Measurements from ENCODE around the gene TDRD10. TPM values are rescaled to one million over a fixed set of nuclear protein-coding genes. Genes with fewer than 3 reads are reported as not detected.

Gene TDRD10
- total and polyA plus RNA-seq, 4 experiments from 2014 or later = not detected

- intact Hi-C loops (cut with micrococcal nuclease) = loop anchor here (10.0 kb wide), 1 partner anchor 227 kb away; the partner anchor contains the start of genes AQP10 and ATP8B2
- Mint-ChIP-seq H3K27ac (peak overlapping the region in 1 of 7 donors; percentile 60), H3K9me3 (no peaks in the 10 kb centered on the region), H3K4me3 (no peak overlapping the region), H3K36me3 (peaks cover 66 to 77% of the 10 kb centered on the region in 2 donors), H3K4me1 (peaks cover 17 to 48% (median 27%) of the 10 kb centered on the region in 4 donors), H3K27me3 (no peaks in the 10 kb centered on the region)
- ChIA-PET CTCF (ENCODE audit: partially characterized antibody) (interaction anchor here (1.6 kb wide), 1 partner anchor 72 kb away, joined by 5 read pairs; no protein-coding TSS in a partner anchor), POLR2A (ENCODE audit: partially characterized antibody) (interaction anchor here (1.6 kb wide), 1 partner anchor 24 kb away, joined by 3 read pairs; no protein-coding TSS in a partner anchor)
- Histone ChIP-seq H3K27ac (ENCODE audit: low read depth, low read length) (no peak overlapping the region), H3K4me3 (ENCODE audit: low read length in 2 of 2) (no peak overlapping the region), H3K9me3 (ENCODE audit: control insufficient read depth in 1 of 2, low read length in 2 of 2) (no peaks in the 10 kb centered on the region), H3K27me3 (ENCODE audit: insufficient read depth, low read length) (no peaks in the 10 kb centered on the region), H3K36me3 (ENCODE audit: insufficient read depth, low read length) (peaks cover 78% of the 10 kb centered on the region), H3K4me1 (ENCODE audit: insufficient read depth, low read length) (peaks cover 26% of the 10 kb centered on the region)
- no peak for DNase-seq
These were observed 49.5 kb downstream of the TDRD10 start for GRCh38 chr1:154551474-154551873.

DNA sequence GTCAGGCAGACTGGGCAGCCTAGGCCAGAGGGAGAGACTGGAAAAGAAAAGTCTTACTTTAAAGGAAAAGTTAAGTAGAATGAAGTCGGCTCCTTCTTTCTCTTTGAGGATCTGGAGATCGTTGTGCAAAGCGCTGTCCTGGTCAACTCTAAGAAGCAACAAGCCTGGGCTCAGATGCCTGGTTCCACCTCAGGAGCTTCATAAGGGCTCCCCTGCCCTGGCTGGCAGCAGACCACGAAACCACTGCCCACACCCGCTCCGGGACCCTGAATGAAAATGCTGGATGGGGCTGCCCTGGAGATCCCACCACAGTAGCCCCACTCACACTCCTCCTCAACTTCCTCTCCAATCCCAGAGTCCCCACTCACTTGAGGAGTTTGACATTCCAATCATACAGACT is 50.0 kb downstream of the TDRD10 start:
- Histone ChIP-seq H3K4me3 (ENCODE audit: low read length in 2 of 2) (no peak overlapping the region), H3K4me1 (ENCODE audit: insufficient read depth, low read length) (peaks cover 32% of the 10 kb centered on the region), H3K27me3 (ENCODE audit: insufficient read depth, low read length) (no peaks in the 10 kb centered on the region), H3K9me3 (ENCODE audit: control insufficient read depth in 1 of 2, low read length in 2 of 2) (no peaks in the 10 kb centered on the region), H3K36me3 (ENCODE audit: insufficient read depth, low read length) (peaks cover 78% of the 10 kb centered on the region), H3K27ac (ENCODE audit: low read depth, low read length) (no peak overlapping the region)
- no peaks in the 10 kb centered on the region for H3K9me3 Mint-ChIP-seq
- DNase-seq = no peak
- ChIA-PET CTCF (ENCODE audit: partially characterized antibody) (interaction anchor here (1.6 kb wide), 1 partner anchor 72 kb away, joined by 5 read pairs; no protein-coding TSS in a partner anchor), POLR2A (ENCODE audit: partially characterized antibody) (interaction anchor here (1.6 kb wide), 1 partner anchor 23 kb away, joined by 3 read pairs; no protein-coding TSS in a partner anchor)
- H3K27ac Mint-ChIP-seq = no peak overlapping the region
- H3K4me3 Mint-ChIP-seq = no peak overlapping the region
- no peaks in the 10 kb centered on the region for H3K27me3 Mint-ChIP-seq
- peaks cover 20 to 54% (median 30%) of the 10 kb centered on the region in 4 donors for H3K4me1 Mint-ChIP-seq
- intact Hi-C loops (cut with micrococcal nuclease) = loop anchor here (10.0 kb wide), 1 partner anchor 227 kb away; the partner anchor contains the start of genes AQP10 and ATP8B2
- H3K36me3 Mint-ChIP-seq = peaks cover 66 to 77% of the 10 kb centered on the region in 2 donors

DNA sequence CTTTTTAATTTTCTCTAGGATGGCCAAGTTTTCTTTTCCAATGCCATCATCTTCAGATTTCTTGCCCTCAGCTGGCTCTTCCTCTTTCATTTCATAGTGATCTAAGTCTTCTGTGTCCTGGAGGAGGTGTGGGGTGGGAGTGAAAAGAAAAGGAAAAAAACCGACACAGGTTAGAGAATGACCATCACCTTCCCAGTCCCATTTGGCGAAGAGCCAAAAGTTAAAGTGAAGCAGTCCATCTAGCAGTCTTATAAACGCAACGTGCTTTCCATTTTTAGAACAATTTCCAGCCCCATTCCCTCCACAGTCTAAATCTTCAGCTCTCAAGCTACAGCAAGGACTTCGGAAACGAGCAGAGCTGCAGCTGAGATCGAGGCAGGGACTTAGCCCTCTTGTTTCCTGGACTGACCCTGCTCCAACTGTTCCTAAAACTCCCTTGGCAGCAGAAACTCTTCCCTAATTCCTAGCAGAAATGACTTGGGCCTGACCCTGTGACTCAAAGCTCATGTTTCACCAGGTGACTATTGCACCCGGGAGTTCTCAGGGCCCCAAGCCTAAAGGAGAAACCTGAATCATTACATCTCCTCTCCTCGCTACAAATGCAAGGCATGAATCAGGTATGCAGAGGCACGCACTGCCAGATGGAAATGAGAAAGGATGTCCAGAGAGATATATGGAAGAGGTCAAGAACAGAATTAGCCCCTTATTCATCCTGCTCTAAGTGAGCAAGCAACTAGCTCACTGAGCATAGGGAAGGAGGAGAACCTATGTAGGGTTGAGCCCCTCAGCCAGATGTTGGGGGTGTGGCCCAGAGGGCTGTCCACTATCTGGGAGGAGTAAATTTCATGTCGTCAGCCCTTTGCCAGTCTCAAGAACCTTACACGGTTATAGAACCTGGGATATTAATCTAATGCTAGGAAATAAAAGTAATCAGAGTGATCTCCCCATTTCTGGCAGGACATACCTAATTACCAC is 51.3 kb downstream of the TDRD10 start:
- intact Hi-C loops (cut with micrococcal nuclease) = loop anchor here (10.0 kb wide), 1 partner anchor 229 kb away; the partner anchor contains the start of genes AQP10 and ATP8B2
- Mint-ChIP-seq H3K36me3 (peaks cover 69 to 87% of the 10 kb centered on the region in 2 donors), H3K27me3 (no peaks in the 10 kb centered on the region), H3K27ac (peak overlapping the region in 1 of 7 donors; percentile 73), H3K4me3 (peak overlapping the region in 1 of 8 donors; percentile 8), H3K9me3 (no peaks in the 10 kb centered on the region), H3K4me1 (peaks cover 29 to 63% (median 39%) of the 10 kb centered on the region in 4 donors)
- Histone ChIP-seq H3K36me3 (ENCODE audit: insufficient read depth, low read length) (peaks cover 78% of the 10 kb centered on the region), H3K4me3 (ENCODE audit: low read length in 2 of 2) (no peak overlapping the region), H3K27me3 (ENCODE audit: insufficient read depth, low read length) (no peaks in the 10 kb centered on the region), H3K4me1 (ENCODE audit: insufficient read depth, low read length) (peaks cover 42% of the 10 kb centered on the region), H3K27ac (ENCODE audit: low read depth, low read length) (no peak overlapping the region), H3K9me3 (ENCODE audit: control insufficient read depth in 1 of 2, low read length in 2 of 2) (no peaks in the 10 kb centered on the region)
- CTCF ChIA-PET (ENCODE audit: partially characterized antibody) = interaction anchor here (0.9 to 1.6 kb wide), 2 partner anchors 73 to 150 kb away, joined by 4 read pairs; no protein-coding TSS in a partner anchor
- POLR2A ChIA-PET (ENCODE audit: partially characterized antibody) = interaction anchor here (1.2 kb wide), 1 partner anchor 56 kb away, joined by 3 read pairs; no protein-coding TSS in a partner anchor
- peak in 1 of 5 donors; percentile 13 for DNase-seq

GRCh38 chr1:154556422-154556821 is 54.4 kb downstream of the TDRD10 start:
- ChIA-PET CTCF (ENCODE audit: partially characterized antibody) (interaction anchor here (0.5 kb wide), 1 partner anchor 608 kb away, joined by 4 read pairs; no protein-coding TSS in a partner anchor), POLR2A (ENCODE audit: partially characterized antibody) (no interaction called here)
- Mint-ChIP-seq H3K4me1 (peaks cover 27 to 51% (median 39%) of the 10 kb centered on the region in 4 donors), H3K9me3 (peaks cover 0 to 2% (median 0%) of the 10 kb centered on the region in 8 donors), H3K36me3 (peaks cover 42 to 65% of the 10 kb centered on the region in 2 donors), H3K27me3 (no peaks in the 10 kb centered on the region), H3K27ac (peak overlapping the region; percentile 2 to 88 (median 75)), H3K4me3 (peak overlapping the region in 7 of 8 donors; percentile 11 to 95 (median 93))
- no peak for DNase-seq
- Histone ChIP-seq H3K27ac (ENCODE audit: low read depth, low read length) (peak overlapping the region; percentile 79), H3K27me3 (ENCODE audit: insufficient read depth, low read length) (no peaks in the 10 kb centered on the region), H3K36me3 (ENCODE audit: insufficient read depth, low read length) (peaks cover 48% of the 10 kb centered on the region), H3K9me3 (ENCODE audit: control insufficient read depth in 1 of 2, low read length in 2 of 2) (no peaks in the 10 kb centered on the region), H3K4me1 (ENCODE audit: insufficient read depth, low read length) (peaks cover 38% of the 10 kb centered on the region), H3K4me3 (ENCODE audit: low read length in 2 of 2) (peak overlapping the region; percentile 2 to 83)
- intact Hi-C loops (cut with micrococcal nuclease) = loop anchor here (5.0 to 10.0 kb wide), 4 partner anchors 191 to 446 kb away; partner anchors contain the start of genes AQP10, ATP8B2 and ZBTB7B

DNA sequence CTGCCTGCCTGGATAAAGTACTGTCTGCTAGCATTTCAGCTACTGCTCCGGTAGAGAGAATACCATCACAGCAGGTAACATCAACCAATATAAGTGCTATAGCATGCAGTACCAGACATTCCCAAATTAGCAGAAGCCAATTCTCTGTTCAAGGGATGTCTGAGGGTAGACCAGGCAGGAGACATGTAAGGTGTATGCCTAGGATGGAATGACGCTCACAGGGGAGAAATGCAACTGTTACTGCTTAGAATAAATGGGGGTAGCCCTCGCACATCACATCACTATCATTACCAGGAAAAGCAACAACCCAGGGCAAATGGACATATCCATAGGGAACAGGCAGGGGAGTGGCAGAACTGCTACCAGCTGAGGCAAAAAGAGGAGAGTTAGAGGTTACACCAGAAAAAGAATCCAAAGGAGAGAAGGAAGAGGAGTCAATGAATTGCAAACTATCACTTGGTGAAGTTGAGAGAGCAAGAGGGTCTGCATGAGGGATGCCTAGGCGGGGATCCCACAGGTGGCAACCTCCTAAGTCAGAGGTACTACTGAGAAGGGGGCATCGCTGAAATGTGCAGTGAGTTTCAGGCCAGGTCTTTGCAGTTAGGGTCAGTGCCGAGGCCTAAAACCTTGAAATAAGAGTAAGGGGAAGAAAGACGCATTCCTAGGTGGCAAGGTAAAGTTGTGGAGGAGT is 55.4 kb downstream of the TDRD10 start:
- intact Hi-C loops (cut with micrococcal nuclease) = loop anchor here (5.0 to 10.0 kb wide), 4 partner anchors 190 to 445 kb away; partner anchors contain the start of genes AQP10, ATP8B2 and ZBTB7B
- H3K27ac ChIP-seq (ENCODE audit: low read depth, low read length) = peak overlapping the region; percentile 79
- Mint-ChIP-seq H3K4me3 (peak overlapping the region; percentile 86 to 97 (median 94)), H3K27ac (peak overlapping the region; percentile 85 to 96 (median 93)), H3K27me3 (no peaks in the 10 kb centered on the region), H3K4me1 (peaks cover 25 to 51% (median 39%) of the 10 kb centered on the region in 4 donors), H3K36me3 (peaks cover 36 to 56% of the 10 kb centered on the region in 2 donors), H3K9me3 (peaks cover 0 to 2% (median 0%) of the 10 kb centered on the region in 8 donors)
- H3K4me3 ChIP-seq (ENCODE audit: low read length in 2 of 2) = peak overlapping the region; percentile 83 to 84
- ChIA-PET POLR2A (ENCODE audit: partially characterized antibody) (interaction anchor here (0.7 to 1.3 kb wide), 4 partner anchors 8 to 426 kb away, joined by 3 to 5 read pairs (median 4); partner anchors contain the start of genes FLAD1 and PBXIP1), CTCF (ENCODE audit: partially characterized antibody) (no interaction called here)
- peak in 1 of 5 donors; percentile 33 for DNase-seq
- H3K9me3 ChIP-seq (ENCODE audit: control insufficient read depth in 1 of 2, low read length in 2 of 2) = no peaks in the 10 kb centered on the region
- no peaks in the 10 kb centered on the region for H3K27me3 ChIP-seq (ENCODE audit: insufficient read depth, low read length)
- peaks cover 38% of the 10 kb centered on the region for H3K4me1 ChIP-seq (ENCODE audit: insufficient read depth, low read length)
- H3K36me3 ChIP-seq (ENCODE audit: insufficient read depth, low read length) = peaks cover 38% of the 10 kb centered on the region

DNA sequence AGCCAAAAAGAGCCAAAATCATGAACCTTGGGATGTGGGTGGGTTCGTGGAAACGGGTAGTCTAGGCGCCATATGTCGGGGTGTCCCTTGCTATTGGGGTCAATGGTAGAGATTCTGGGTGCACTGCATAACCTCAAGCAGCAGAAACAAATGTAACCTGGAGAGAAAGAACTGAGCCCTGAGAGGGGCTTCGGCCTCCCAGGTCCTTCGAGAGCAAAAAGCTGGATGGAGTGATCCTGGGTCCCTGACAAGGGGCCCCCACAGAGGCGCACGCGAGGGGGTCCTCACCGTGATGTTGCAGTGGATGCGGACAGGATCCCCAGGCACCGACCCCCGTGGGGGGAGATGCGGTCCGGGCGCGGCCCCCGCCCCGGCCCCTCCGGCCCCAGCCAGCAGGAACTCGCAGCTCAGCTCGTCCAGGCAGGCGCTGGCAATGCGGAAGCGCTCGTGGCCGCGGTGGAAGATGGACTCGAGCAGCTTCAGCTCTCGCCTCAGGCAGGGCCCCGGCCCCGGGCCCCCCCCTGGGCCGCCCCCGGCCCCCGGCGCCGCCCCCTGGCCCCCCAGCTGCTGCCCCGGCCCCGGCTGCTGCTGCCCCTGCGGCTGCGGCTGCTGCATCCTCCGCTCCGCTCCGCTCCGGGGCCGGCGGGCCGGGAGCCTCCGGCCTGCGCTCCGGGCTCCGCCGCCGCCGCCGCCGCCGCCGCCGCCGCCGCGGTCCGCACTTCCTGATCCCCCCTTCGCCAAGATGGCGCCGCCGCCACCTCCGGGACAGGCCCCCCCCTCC is 56.1 kb downstream of the TDRD10 start, which contains the start of gene UBE2Q1:
Gene UBE2Q1 (minus strand): TSS at position 724 of the 781 bp plus-strand sequence. CDS start 109 bp downstream, at position 615.
- Histone ChIP-seq H3K4me1 (ENCODE audit: insufficient read depth, low read length) (peaks cover 38% of the 10 kb centered on the region), H3K36me3 (ENCODE audit: insufficient read depth, low read length) (peaks cover 31% of the 10 kb centered on the region), H3K27ac (ENCODE audit: low read depth, low read length) (peak within 1 kb of the TSS; percentile 82), H3K4me3 (ENCODE audit: low read length in 2 of 2) (peak within 1 kb of the TSS; percentile 83 to 84), H3K27me3 (ENCODE audit: insufficient read depth, low read length) (no peaks in the 10 kb centered on the region), H3K9me3 (ENCODE audit: control insufficient read depth in 1 of 2, low read length in 2 of 2) (no peaks in the 10 kb centered on the region)
- no peaks in the 10 kb centered on the region for H3K27me3 Mint-ChIP-seq
- peaks cover 0 to 2% (median 0%) of the 10 kb centered on the region in 8 donors for H3K9me3 Mint-ChIP-seq
- peak within 1 kb of the TSS; percentile 91 to 97 (median 94) for H3K4me3 Mint-ChIP-seq
- peaks cover 29 to 48% of the 10 kb centered on the region in 2 donors for H3K36me3 Mint-ChIP-seq
- peak in 4 of 5 donors; percentile 11 to 52 (median 21) for DNase-seq
- CTCF ChIA-PET (ENCODE audit: partially characterized antibody) = interaction anchor here (0.9 kb wide), 1 partner anchor 12 kb away, joined by 3 read pairs; no protein-coding TSS in a partner anchor
- peak within 1 kb of the TSS; percentile 85 to 96 (median 94) for H3K27ac Mint-ChIP-seq
- POLR2A ChIA-PET (ENCODE audit: partially characterized antibody) = interaction anchor here (0.7 to 1.3 kb wide), 5 partner anchors 9 to 448 kb away, joined by 3 to 5 read pairs (median 4); partner anchors contain the start of genes FLAD1 and PBXIP1
- intact Hi-C loops (cut with micrococcal nuclease) = loop anchor here (1.0 to 10.0 kb wide), 10 partner anchors 50 to 444 kb away; partner anchors contain the start of genes ADAR, AQP10, ATP8B2 and HAX1
- H3K4me1 Mint-ChIP-seq = peaks cover 25 to 51% (median 39%) of the 10 kb centered on the region in 4 donors
